Stimulated activated CD8-positive, alpha-beta memory T cell treated with anti-CD3 and anti-CD28 coated beads, Interleukin-2, amount 100 ng/mL, for 1 hour (primary cell): ENCODE results near the gene MAML3.

Source experiments
- DNase-seq, 2 donors: peaks; one replicate each; pipeline ENCODE4 v3.0.0-alpha.2; 2020; ENCODE audit warnings: low read depth in 2 of 2

MAML3 gene

DNA sequence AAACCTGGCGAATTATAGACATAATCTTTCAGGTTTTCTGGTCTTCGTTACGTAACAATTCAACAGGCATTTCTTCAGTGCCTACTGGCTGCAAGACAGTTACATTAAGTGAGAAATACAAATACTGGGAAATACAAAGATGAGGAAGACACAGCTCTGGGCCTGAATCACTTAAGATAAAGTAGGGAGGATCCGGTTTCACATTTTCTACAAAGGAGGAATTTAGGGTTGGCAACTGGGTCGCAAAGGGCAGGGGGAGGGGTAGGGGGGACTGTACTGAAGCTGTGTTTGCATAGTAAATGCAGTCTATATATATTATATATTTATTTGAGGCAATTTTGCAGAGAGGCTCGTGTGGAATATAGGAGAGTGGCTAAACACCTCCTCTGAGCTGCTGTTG, 107.4 kb downstream of the MAML3 start:
- no peak for DNase-seq

DNA sequence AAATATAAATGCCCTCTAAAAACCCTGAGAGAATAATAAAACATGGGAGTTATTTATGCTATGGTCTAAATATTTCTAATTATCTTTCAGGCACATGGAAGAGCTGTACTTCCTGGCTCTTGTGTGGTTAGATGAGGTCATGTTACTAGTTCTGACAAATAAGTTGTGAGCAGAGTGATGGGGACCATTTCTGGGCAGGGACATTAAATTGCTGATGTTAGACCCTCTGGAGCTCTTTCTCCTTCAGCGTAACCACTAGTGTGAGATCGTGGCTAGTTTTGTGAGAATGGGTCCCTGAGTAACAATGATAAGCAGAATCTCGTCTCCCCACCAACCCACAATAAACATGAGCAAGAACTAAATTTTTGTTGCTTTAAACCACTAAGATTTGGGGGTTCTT, 108.0 kb downstream of the MAML3 start:
- no peak for DNase-seq

DNA sequence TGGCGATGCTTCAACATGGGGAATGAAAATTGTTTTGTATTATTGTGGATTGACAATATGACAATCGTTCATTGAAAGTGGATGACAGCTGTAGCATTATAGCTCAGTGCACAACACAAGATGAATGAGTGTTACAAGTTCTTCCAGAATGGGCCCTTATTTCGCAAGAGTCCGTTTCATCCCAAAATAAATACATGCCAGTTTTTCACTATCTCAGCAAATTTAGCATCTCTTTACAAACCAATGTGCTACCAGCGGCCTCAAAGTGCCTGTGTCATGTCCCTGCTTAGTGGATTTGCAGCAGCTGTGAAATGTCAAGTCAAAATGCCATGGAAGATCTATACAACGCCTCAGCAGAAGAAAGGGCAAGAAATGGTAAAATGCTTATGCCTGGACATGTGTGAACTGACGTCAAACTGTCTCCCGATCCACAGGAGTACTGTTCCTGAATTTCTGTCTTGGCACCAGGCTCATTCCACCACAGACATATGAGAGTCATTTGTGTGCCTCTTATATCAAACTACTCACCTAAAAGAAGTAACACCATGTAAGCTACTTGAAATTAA, 109.6 kb downstream of the MAML3 start:
- DNase-seq = no peak

DNA sequence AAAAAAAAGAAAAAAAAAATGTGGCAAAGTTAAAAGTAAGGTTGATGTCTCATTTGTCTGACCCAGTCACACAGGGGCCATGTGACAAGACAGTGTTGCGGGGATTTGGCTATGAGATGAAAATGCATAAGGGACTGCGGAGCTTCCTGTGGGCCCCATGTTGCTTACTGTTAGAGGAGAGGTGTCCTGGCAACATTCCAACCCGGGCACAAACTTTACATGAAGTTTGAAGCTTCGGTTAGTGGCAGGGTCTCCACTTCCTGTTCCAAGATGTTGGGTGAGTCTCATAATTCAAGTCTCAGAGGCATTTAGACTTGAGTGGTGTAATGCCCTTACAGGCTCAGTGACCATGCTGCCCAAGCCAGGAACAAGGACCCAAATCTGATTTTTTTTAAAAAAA, 111.3 kb downstream of the MAML3 start:
- no peak for DNase-seq

DNA sequence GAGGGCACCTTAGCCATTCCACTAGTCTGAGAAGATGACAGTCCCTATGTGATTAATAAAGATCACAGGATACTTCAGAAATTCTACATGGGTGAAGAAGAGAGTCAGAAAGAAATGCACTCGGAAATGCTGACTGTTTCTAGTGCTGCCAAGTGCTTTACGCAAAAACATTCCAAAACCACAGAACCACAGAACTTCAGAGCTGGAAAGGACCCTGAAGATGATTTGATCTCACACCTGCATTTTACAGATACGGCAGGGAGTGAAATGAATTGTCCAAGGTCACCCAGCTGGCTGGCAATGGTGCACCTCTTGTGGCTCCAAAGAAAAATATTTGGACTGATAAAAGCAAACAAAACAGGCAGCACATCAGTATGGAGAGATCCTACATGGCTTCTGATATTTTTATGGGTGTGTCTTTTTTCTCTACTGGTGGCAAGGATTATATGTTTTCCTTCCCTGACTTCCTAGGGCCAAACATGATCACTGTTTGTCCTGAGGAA, 115.9 kb downstream of the MAML3 start:
- DNase-seq = no peak

DNA sequence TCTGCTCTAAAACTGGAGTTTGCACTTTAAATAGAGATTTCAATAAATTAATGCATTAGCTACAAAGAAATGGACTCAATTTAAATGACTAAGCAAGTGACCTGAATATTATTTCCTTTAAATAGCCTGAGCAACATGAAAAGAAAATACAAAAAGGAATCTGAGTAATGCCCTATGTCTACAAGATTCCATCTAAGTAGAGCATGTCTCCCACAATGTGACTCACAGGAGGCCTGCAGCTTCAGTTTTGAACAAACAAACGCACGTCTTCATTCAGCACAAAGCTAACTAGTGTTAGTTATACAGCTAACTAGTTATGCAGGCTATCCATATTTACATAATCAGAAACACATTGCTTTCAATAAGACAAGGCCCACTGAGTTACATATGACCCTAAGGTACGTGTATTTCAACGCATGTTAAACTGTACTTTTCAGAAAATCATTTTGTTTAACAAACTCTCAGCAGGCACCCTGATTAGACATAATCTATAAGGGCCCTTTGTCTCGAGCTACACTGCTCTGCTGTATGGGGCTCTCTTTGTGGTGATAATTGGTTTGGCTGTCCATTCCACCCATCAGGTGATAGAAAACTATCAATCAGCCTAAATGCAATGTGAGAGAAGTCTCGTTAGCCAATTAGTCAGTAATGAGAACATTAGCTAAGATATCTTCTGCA, 116.5 kb downstream of the MAML3 start:
- no peak for DNase-seq

DNA sequence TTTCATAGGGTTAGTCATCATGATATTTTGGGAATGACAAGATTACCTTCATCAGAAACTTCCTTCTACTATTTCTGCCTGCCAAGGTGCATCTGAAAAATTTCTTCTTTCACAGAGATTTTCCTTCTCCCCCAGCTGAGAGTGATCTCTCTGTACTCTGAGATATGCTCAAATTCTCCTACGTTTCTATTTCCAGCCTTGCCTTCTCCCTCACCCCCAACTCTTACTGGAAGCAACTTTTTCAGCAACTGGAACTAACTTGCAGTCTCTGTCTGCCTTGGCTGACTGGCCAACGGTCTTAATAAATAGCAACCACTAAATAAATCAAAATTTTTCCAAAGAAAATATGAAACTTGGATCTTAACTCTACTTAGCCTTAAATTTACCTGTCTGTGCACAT, 122.3 kb downstream of the MAML3 start:
- DNase-seq = no peak

- DNase-seq = no peak
Measured at GRCh38 chr4:140031061-140031460, 122.9 kb downstream of the MAML3 start.

GRCh38 chr4:140028676-140029517, 125.1 kb downstream of the MAML3 start:
- no peak for DNase-seq

DNA sequence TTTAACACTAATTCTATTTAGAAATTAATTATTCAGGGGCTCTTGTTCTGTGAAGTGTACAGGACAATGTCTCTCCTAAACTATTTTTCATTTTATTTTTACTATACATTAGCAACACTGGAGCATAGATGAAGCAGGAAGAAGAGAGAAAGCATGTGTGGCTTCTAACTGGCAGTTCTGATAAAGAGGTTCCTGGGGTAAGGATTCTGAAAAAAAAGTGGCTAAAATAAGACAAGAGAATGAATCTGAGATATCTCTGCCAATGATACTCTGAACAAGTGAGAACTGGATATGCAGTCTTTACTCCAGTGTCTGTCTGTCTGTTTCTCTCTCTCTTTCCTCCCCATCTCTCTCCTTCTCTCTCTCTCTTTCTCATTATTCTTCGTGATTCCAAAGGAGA, 125.9 kb downstream of the MAML3 start:
- DNase-seq = no peak

DNA sequence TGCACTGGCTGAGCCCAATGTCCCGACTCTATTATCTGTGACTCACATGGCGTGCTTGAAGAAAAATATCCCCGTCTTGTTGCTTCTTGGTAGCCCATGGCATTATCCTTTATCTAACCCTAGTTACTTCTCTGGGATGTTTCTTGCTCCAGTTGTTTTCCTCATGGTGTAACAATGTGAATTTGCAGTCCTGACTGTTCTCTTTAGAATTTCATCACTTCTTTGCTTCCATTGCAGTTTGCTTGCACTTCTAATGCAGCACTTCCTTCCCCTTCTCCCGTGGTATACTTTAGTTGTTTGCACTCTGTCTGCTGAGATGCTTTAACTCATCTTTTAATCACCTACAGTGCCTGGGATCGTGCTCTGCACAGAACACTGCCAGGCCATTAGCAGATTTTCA, 126.9 kb downstream of the MAML3 start:
- DNase-seq = no peak

GRCh38 chr4:140025470-140025869, 128.5 kb downstream of the MAML3 start:
- no peak for DNase-seq

DNA sequence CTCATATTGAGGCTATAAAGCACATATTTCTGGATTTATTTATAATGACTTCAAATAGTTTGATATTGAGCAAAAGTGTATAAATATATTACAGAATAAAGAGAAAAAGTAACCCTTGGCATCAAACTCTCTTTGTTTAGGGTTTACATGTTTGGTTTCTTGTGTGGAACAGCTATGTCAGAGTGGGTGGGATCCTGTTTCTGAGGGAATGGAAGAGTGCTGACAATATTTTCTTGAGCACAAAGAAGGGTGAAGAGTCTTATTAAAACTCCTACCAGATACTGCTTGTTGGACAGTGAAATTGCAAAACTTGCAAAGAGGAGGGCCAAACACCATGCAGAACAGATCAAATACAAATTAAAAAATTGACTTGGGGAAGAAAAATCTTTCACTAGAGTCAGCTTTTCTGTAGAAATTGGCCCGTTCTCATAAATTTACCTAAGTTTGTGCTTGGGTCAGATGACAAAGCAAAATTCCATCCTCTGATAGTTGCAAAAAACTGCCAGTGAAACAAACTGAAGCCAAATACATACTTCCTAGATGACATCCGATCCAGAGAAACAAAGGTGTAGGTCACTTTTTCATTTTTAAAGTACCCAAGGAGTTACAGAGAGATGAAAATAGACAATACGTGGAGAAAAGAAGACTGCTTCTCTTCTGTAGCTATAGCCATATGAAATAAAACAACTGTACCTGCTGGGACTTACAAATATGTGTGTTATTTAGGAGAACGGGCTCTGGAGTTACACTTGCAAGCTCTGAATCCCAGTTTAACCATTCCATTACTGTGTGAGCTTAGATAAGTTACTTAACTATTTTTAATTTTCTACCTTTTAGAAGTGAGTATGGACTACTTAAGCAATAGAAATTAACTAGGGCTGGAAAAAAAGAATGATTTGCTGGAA, 133.3 kb downstream of the MAML3 start:
- no peak for DNase-seq

GRCh38 chr4:140019619-140020347, 134.2 kb downstream of the MAML3 start:
- DNase-seq = no peak

DNA sequence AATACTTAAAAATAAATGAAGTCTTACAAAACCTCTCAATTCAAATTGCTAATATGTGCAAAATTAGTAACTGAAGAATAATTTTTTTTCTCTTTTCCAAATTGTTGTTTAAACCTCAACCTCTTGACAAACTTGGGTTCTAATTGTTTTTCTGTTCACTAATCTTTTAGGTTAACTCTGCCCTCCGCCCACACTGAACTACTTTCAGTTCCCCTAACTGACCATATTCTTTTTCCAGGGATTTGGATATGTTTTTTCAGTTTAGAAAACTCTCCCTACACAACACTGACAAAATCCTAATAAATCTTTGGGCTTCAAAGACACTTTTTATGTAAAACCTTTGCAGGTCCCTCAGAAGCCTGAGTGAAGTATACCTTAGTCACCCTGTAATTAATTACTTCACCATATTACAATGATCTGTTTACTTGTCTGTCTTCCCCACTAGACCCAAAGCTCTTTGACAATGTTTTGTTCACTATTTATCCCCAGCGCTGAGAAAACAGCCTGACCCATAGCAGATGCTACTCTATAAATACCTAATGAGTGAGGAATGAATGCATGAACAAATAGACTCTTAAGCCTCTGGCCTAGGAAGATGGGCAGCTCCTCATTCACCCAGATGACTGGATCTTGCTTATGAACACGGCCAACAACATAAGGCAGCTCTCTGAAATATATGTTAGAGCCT, 134.9 kb downstream of the MAML3 start:
- DNase-seq = no peak

- DNase-seq = no peak
Measured at GRCh38 chr4:140014284-140014683, 139.7 kb downstream of the MAML3 start.

DNA sequence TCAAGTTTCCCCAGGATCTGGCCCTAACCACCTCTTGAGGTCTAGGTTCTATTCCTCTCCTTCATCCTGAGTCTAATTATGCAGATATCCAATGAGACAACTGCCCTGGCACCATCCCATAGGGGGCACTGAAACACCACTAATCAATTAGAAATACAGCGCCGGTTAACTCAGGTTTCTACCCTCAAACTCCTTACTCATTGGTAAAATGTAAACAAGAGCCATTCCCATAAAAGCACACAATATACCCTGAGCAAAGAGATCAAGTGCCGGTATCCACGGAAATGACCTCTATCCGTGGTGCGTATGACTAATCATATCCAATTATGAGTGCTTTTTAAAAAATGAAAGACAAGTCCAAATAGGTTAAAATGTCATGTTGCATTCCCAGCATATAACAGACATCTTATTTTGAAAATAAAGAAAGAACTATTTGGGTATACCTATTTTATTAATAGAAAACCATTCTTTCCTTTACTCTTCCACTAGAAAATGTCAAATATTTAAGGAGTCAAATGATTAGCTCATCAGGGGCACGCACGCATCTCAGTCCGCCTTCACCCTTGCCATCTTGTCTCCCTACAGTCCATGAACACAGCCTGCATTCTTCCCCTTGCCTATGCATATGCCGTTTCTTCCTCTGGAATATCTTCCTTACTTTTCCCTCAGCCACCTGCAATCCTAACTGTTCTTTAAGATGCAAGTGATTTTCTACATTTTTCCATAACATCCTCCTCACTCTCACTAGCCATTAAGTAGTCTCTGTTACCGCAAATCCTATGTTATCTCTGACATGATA, 141.1 kb downstream of the MAML3 start:
- DNase-seq = peak; percentile 17 to 37

- no peak for DNase-seq
Measured at GRCh38 chr4:140005699-140006098, 148.3 kb downstream of the MAML3 start.

DNA sequence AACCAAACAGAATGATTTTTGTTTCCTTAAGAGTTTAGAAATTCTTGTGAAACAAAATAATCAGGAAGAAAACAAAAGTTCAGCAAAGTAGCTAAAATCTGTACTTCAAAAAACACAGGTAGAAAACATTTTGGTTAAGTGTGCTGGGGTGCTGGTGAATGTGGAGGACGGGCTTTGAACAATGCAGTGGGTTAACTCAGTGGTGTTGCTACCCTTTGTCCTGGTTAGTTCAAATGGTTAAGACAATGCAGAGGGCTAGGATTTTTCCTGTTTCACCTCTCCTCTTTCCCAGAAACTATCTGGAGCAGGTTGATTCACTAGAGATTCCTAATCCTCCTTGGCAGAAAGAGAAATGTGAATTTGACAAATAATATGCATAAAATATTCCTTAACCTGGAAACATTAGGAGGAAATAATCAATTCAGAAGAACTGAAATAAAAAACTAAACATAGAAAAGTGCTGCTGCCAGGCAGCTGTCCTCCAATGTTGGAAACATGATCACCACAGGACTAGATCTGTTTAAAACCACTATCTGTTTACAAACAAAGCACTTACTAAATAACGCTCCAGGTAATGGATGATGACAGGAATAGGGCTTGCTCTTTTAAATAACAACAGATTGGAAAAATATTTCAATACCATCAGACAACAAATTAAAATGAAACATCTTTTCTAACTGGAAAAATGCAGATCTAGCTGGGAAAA, 148.9 kb downstream of the MAML3 start:
- DNase-seq = no peak
